ENCODE data around the gene ZNF385A.

DNA sequence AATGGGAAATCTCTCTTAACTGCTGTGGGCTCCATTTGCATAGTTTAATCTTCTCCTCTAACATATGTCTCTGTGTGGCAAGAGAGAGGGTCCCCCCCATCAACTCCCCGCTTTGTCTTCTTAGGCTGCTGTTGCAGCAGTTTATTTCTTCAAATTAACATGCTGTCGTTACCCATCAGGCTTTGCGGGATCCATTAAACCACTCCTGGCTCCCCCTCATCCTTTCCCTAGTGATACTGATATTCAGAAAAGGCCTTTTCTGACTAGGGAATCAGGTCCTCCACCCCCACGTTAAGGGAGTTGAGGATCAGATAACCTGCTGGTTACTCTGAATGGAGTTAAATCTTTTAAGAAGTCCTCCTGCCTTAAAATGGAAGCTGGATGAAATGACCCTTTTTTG, 35.5 kb downstream of the ZNF385A start:
- no peak for TF ChIP-seq CTCF (IDR thresholded peaks at IDR 0.05; ENCODE audit: low read length)
- TF ChIP-seq EZH2 (IDR thresholded peaks at IDR 0.05; ENCODE audit: borderline replicate concordance, low read length) = no peak
